ENCODE measurements around the gene B4GALT5. TPM values are rescaled to one million over a fixed set of nuclear protein-coding genes. Genes with fewer than 3 reads are reported as not detected.
"Not testable (repeated sequence)": the region's sequence is repeated elsewhere in the genome, so short reads cannot be mapped to it uniquely, and the experiment has no call there.

The B4GALT5 gene
- total RNA-seq, 1 experiment from 2014 or later = 62.4 TPM

DNA sequence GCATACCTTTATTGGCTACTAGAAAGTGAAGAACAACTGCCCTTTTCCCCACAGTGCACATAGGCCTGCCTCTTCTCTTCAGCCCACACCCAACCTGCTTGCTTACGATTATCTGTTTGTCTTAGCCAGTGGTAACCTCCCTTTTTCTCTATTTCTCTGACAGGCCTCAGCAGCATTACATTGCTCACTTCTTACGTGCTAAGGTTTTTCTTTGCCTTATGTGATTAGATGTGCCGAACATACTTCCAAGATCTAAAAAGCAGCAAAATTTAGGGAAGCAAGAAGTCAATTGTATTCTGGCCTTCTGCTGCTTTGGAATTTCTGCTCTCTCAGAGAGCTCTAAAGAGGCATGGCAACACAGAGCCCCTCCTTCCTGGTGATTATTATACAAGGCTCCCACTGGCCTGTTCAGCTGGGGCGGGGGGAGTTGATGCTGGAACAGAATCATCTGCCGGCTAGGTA, 7.0 kb downstream of the B4GALT5 start:
- H3K27ac Mint-ChIP-seq = peak overlapping the region; percentile 28
- ATAC-seq = peak; percentile 75
- CTCF ChIA-PET = interaction anchor here (0.9 to 1.3 kb wide), 4 partner anchors 11 to 119 kb away, joined by 3 to 5 read pairs (median 4); no protein-coding TSS in a partner anchor
- H3K4me3 Mint-ChIP-seq = no peak overlapping the region
- H3K9me3 Mint-ChIP-seq = no peaks in the 10 kb centered on the region
- H3K27me3 Mint-ChIP-seq (ENCODE audit: low read depth) = no peaks in the 10 kb centered on the region
- H3K36me3 Mint-ChIP-seq = no peaks in the 10 kb centered on the region
- TF ChIP-seq, protein P1, sequence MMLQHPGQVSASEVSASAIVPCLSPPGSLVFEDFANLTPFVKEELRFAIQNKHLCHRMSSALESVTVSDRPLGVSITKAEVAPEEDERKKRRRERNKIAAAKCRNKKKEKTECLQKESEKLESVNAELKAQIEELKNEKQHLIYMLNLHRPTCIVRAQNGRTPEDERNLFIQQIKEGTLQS (CRISPR knock-in tag; conservative IDR thresholded peaks at IDR 0.05) = no peak
- TF ChIP-seq, protein P2, sequence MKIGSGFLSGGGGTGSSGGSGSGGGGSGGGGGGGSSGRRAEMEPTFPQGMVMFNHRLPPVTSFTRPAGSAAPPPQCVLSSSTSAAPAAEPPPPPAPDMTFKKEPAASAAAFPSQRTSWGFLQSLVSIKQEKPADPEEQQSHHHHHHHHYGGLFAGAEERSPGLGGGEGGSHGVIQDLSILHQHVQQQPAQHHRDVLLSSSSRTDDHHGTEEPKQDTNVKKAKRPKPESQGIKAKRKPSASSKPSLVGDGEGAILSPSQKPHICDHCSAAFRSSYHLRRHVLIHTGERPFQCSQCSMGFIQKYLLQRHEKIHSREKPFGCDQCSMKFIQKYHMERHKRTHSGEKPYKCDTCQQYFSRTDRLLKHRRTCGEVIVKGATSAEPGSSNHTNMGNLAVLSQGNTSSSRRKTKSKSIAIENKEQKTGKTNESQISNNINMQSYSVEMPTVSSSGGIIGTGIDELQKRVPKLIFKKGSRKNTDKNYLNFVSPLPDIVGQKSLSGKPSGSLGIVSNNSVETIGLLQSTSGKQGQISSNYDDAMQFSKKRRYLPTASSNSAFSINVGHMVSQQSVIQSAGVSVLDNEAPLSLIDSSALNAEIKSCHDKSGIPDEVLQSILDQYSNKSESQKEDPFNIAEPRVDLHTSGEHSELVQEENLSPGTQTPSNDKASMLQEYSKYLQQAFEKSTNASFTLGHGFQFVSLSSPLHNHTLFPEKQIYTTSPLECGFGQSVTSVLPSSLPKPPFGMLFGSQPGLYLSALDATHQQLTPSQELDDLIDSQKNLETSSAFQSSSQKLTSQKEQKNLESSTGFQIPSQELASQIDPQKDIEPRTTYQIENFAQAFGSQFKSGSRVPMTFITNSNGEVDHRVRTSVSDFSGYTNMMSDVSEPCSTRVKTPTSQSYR (CRISPR knock-in tag; IDR thresholded peaks at IDR 0.05) = no peak
- DNase-seq (ENCODE audit: low spot score) = no peak
- H3K4me1 Mint-ChIP-seq = peaks cover 82% of the 10 kb centered on the region
- POLR2A ChIA-PET = no interaction called here

DNA sequence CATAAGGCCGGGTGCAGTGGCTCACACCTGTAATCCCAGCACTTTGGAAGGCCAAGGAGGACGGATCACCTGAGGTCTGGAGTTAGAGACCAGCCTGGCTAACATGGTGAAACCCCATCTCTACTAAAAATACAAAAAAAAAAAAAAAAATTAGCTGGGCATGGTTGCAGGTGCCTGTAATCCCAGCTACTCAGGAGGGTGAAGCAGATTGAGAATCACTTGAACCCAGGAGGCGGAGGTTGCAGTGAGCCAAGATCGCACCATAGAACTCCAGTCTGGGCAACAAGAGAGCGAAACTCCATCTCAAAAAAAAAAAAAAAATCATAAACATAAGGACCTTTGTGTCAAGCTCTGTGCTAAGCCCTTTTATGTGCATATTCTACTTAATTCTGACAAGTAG, 7.8 kb downstream of the B4GALT5 start:
- not testable (repeated sequence) for H3K36me3 Mint-ChIP-seq; H3K27ac Mint-ChIP-seq; H3K9me3 Mint-ChIP-seq; H3K27me3 Mint-ChIP-seq (ENCODE audit: low read depth); H3K4me3 Mint-ChIP-seq; ATAC-seq; DNase-seq (ENCODE audit: low spot score)
- peaks cover 82% of the 10 kb centered on the region for H3K4me1 Mint-ChIP-seq
- ChIA-PET CTCF (interaction anchor here (0.7 kb wide), 1 partner anchor 74 kb away, joined by 4 read pairs; no protein-coding TSS in a partner anchor), POLR2A (interaction anchor here (0.6 kb wide), 1 partner anchor 122 kb away, joined by 3 read pairs; no protein-coding TSS in a partner anchor)

DNA sequence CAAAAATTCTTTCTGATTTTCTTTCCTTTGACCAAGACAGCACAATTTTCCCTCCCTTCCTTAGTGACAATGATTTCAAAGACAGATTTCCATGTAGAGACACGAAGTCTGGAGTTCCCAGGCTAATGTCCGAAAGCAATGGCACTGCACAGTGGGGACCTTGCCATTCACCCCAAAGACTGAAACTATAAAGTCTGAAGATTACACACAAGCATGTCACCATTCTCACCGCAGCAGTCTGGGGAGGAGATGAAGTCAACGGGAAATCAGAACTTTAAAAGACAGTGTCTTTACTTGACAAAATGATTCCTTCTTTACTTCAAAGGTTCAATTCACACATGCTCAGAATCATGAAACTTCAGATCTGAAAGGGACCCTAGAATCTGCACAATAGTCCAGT, 8.3 kb downstream of the B4GALT5 start:
- H3K27ac Mint-ChIP-seq = peak overlapping the region; percentile 85
- DNase-seq (ENCODE audit: low spot score) = no peak
- POLR2A ChIA-PET = no interaction called here
- CTCF ChIA-PET = interaction anchor here (0.7 kb wide), 1 partner anchor 73 kb away, joined by 4 read pairs; no protein-coding TSS in a partner anchor
- H3K27me3 Mint-ChIP-seq (ENCODE audit: low read depth) = no peaks in the 10 kb centered on the region
- H3K9me3 Mint-ChIP-seq = no peaks in the 10 kb centered on the region
- ATAC-seq = no peak
- H3K4me3 Mint-ChIP-seq = no peak overlapping the region
- H3K4me1 Mint-ChIP-seq = peaks cover 82% of the 10 kb centered on the region
- no peaks in the 10 kb centered on the region for H3K36me3 Mint-ChIP-seq
- TF ChIP-seq, protein P3, sequence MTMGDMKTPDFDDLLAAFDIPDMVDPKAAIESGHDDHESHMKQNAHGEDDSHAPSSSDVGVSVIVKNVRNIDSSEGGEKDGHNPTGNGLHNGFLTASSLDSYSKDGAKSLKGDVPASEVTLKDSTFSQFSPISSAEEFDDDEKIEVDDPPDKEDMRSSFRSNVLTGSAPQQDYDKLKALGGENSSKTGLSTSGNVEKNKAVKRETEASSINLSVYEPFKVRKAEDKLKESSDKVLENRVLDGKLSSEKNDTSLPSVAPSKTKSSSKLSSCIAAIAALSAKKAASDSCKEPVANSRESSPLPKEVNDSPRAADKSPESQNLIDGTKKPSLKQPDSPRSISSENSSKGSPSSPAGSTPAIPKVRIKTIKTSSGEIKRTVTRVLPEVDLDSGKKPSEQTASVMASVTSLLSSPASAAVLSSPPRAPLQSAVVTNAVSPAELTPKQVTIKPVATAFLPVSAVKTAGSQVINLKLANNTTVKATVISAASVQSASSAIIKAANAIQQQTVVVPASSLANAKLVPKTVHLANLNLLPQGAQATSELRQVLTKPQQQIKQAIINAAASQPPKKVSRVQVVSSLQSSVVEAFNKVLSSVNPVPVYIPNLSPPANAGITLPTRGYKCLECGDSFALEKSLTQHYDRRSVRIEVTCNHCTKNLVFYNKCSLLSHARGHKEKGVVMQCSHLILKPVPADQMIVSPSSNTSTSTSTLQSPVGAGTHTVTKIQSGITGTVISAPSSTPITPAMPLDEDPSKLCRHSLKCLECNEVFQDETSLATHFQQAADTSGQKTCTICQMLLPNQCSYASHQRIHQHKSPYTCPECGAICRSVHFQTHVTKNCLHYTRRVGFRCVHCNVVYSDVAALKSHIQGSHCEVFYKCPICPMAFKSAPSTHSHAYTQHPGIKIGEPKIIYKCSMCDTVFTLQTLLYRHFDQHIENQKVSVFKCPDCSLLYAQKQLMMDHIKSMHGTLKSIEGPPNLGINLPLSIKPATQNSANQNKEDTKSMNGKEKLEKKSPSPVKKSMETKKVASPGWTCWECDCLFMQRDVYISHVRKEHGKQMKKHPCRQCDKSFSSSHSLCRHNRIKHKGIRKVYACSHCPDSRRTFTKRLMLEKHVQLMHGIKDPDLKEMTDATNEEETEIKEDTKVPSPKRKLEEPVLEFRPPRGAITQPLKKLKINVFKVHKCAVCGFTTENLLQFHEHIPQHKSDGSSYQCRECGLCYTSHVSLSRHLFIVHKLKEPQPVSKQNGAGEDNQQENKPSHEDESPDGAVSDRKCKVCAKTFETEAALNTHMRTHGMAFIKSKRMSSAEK (CRISPR knock-in tag; IDR thresholded peaks at IDR 0.05; ENCODE audit: borderline replicate concordance) = no peak
- TF ChIP-seq, protein P4, sequence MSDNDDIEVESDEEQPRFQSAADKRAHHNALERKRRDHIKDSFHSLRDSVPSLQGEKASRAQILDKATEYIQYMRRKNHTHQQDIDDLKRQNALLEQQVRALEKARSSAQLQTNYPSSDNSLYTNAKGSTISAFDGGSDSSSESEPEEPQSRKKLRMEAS (CRISPR knock-in tag; IDR thresholded peaks at IDR 0.05) = no peak
- TF ChIP-seq, protein P5, sequence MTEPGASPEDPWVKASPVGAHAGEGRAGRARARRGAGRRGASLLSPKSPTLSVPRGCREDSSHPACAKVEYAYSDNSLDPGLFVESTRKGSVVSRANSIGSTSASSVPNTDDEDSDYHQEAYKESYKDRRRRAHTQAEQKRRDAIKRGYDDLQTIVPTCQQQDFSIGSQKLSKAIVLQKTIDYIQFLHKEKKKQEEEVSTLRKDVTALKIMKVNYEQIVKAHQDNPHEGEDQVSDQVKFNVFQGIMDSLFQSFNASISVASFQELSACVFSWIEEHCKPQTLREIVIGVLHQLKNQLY (CRISPR knock-in tag; IDR thresholded peaks at IDR 0.05) = no peak
- TF ChIP-seq EMX1 (CRISPR knock-in tag; IDR thresholded peaks at IDR 0.05) (no peak), FOXJ3 (CRISPR knock-in tag; IDR thresholded peaks at IDR 0.05; ENCODE audit: borderline replicate concordance) (no peak), NFE2L1 (CRISPR knock-in tag; IDR thresholded peaks at IDR 0.05) (no peak), KAT7 (CRISPR knock-in tag; IDR thresholded peaks at IDR 0.05; ENCODE audit: borderline replicate concordance) (no peak), ZNF423 (CRISPR knock-in tag; IDR thresholded peaks at IDR 0.05) (no peak), ATF1 (CRISPR knock-in tag; IDR thresholded peaks at IDR 0.05) (no peak), MYBL2 (CRISPR knock-in tag; IDR thresholded peaks at IDR 0.05) (no peak), HMGA2 (CRISPR knock-in tag; IDR thresholded peaks at IDR 0.05) (no peak), NFYB (CRISPR knock-in tag; conservative IDR thresholded peaks at IDR 0.05; ENCODE audit: low read depth) (no peak)
- TF ChIP-seq, protein P1 (CRISPR knock-in tag; conservative IDR thresholded peaks at IDR 0.05) = no peak
- TF ChIP-seq, protein P6, sequence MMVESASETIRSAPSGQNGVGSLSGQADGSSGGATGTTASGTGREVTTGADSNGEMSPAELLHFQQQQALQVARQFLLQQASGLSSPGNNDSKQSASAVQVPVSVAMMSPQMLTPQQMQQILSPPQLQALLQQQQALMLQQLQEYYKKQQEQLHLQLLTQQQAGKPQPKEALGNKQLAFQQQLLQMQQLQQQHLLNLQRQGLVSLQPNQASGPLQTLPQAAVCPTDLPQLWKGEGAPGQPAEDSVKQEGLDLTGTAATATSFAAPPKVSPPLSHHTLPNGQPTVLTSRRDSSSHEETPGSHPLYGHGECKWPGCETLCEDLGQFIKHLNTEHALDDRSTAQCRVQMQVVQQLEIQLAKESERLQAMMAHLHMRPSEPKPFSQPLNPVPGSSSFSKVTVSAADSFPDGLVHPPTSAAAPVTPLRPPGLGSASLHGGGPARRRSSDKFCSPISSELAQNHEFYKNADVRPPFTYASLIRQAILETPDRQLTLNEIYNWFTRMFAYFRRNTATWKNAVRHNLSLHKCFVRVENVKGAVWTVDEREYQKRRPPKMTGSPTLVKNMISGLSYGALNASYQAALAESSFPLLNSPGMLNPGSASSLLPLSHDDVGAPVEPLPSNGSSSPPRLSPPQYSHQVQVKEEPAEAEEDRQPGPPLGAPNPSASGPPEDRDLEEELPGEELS (CRISPR knock-in tag; IDR thresholded peaks at IDR 0.05) = no peak
- TF ChIP-seq, protein P7, sequence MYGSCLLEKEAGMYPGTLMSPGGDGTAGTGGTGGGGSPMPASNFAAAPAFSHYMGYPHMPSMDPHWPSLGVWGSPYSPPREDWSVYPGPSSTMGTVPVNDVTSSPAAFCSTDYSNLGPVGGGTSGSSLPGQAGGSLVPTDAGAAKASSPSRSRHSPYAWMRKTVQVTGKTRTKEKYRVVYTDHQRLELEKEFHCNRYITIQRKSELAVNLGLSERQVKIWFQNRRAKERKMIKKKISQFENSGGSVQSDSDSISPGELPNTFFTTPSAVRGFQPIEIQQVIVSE (CRISPR knock-in tag; IDR thresholded peaks at IDR 0.05; ENCODE audit: borderline replicate concordance) = no peak
- TF ChIP-seq, protein P2 (CRISPR knock-in tag; IDR thresholded peaks at IDR 0.05) = no peak
